NCI-H82 treated with DMSO at 0.1 percent for 48 hours (cell line): ENCODE measurements around the gene SMG6.
"Not testable (repeated sequence)": the region's sequence is repeated elsewhere in the genome, so short reads cannot be mapped to it uniquely, and the experiment has no call there.

Experiments used
- DNase-seq: peaks from one replicate; lab custom pipeline; 2025; ENCODE audit not compliant: unreplicated experiment; lab: John Stamatoyannopoulos, UW

SMG6 gene

GRCh38 chr17:2151358-2152033 lies 152.1 kb downstream of the SMG6 start:
- DNase-seq = no peak

GRCh38 chr17:2150806-2151205 lies 152.8 kb downstream of the SMG6 start:
- DNase-seq = no peak

DNA sequence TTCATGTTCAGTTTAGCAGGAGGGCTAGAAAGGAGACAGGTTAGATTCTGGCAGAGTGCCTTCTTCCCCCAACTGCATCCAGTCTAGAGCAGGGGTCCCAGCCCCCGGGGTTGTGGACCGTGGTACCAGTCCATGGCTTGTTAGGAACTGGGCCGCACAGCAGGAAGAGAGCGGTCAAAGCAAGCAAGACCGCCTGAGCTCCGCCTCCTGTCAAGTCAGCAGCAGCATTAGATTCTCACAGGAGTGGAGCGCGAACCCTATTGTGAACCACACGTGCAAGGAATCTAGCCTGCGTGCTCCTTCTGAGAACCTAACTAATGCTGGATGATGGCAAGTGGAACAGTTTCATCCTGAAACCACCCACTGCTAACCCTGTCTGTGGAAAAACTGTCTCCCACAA lies 153.7 kb downstream of the SMG6 start:
- DNase-seq = no peak

GRCh38 chr17:2146132-2146871 lies 157.3 kb downstream of the SMG6 start:
- DNase-seq = no peak

- DNase-seq = no peak
These were observed 158.9 kb downstream of the SMG6 start for GRCh38 chr17:2144701-2145100.

DNA sequence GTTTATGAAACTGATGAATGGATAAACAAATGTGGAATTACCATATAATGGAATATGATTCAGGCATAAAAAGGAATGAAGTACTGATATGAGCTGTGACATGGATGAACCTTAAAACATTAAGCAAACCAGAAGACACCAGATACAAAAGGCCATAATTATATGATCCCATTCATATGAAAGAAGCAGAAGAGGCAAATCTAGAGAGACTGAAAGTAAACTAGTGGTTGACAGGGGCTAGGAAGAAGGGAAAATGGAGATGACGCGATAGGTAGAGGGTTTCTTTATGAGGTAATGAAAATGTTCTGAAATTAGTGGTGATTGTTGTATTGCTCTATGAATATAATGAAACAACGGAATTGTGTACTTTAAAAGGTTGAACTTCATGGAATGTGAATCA lies 160.3 kb downstream of the SMG6 start:
- no peak for DNase-seq

GRCh38 chr17:2142682-2143081 lies 160.9 kb downstream of the SMG6 start:
- DNase-seq = not testable (repeated sequence)

DNA sequence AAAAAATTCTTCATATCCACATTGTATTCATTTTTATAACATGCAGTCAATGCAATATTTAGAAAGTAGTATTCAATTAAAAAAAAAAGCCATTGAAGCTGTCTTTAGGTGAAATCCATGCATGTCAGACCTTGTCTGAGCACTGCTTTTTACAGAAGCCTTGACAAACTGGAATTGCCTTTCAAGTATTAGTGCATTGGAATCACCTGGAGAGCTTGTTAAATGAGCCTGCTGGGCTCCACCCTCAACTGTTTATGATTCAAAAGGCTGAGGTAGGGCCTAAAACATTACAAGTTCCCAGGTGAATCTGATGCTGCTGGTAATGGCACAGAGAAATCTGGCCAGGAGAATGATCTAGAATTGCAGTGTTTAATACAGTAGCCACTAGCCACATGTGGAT lies 162.9 kb downstream of the SMG6 start:
- DNase-seq = no peak

DNA sequence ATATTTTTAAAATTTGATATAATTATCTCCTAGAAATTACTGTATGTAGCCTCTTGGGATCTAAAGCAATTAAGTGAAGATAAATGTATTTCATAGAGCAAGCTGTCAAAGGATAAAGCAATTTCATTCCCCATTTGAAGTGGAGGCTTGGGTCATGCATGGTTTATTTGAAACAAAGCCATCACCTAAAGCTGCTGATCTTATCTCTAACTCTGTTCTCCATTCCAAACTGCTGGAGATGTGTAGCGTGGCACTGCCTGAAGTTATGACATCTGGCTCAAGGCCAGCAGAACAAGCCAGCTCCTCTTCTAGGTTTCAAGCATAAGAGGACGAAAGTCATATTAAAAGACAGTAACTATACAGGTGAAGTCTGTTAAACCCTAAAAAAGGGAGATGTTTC lies 164.8 kb downstream of the SMG6 start:
- no peak for DNase-seq

- DNase-seq = no peak
These were observed 165.3 kb downstream of the SMG6 start for GRCh38 chr17:2138318-2138717.

DNA sequence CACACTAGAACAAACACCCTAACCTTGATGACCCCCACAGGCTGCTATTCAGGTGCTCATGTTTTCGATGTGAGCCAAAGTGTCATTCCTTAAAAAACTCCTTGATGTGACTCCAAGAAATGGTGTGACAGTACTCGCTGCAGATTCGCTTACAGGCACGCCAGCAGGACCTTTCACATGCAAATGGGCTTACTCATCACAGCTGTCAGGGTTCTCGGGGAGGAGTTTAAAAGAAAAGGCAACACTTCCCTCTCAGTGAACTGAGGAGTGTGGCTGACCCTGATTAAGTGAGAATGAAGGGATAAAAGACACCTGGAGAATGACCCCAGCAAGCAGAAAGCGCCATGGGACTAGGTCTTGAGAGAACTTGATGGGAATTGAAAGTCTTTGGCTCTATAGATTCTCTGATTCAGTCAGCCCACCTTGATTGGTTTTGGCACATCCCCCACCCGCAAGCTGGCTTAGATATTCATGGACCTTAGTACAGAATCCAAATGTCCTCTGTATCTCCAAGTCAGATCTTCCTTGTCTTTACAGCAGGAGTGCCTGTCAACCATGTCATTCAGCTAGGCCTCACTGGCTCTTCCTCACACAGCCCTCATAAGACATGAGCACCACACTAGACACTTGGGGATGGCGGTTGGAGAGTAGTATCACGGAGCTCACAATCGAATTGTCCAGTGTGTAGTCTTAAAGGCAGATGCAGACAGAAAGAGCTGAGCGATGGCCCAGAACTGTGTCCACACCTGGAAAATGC lies 166.1 kb downstream of the SMG6 start:
- no peak for DNase-seq

DNA sequence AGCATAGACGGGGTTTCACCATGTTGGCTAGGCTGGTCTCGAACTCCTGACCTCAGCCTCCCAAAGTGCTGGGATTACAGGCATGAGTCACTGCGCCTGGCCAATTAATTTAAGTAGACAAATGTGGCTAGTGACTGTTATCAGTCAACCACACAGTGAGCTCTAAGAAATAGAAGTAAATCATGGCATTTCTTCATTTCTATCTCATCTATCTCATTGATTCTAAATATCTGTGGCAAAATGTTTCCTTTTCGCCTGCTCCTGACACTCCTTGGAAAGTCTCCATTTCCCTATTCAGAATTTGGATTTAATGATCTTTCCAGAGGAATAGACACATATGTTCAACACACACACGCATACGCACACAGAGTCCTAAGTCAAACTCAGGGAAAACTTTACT lies 167.3 kb downstream of the SMG6 start:
- no peak for DNase-seq

GRCh38 chr17:2128011-2128410 lies 175.6 kb downstream of the SMG6 start:
- no peak for DNase-seq

- no peak for DNase-seq
These were observed 178.5 kb downstream of the SMG6 start for GRCh38 chr17:2125013-2125535.

DNA sequence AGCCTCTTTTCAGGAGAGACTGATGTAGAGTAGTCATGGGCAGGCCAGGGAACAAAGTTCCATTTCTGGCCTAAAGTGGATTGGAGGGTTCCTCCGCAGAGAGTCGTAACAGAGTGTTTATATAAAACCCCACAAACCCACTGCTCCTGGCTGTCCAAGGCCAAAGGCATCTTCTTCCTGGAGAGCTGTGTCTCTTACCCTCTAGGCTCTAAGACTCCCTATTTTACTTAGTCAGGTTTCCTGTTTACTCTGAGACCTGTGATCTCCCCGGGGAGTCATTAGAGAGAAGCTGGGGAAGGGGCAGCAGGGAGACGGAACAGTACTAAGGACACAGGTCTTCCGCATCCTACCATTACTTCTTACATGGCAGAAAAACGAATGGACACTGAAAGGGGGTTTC lies 179.2 kb downstream of the SMG6 start:
- DNase-seq = no peak

- no peak for DNase-seq
These were observed 180.0 kb downstream of the SMG6 start for GRCh38 chr17:2123375-2124251.

GRCh38 chr17:2122641-2123302 lies 180.8 kb downstream of the SMG6 start:
- DNase-seq = no peak

DNA sequence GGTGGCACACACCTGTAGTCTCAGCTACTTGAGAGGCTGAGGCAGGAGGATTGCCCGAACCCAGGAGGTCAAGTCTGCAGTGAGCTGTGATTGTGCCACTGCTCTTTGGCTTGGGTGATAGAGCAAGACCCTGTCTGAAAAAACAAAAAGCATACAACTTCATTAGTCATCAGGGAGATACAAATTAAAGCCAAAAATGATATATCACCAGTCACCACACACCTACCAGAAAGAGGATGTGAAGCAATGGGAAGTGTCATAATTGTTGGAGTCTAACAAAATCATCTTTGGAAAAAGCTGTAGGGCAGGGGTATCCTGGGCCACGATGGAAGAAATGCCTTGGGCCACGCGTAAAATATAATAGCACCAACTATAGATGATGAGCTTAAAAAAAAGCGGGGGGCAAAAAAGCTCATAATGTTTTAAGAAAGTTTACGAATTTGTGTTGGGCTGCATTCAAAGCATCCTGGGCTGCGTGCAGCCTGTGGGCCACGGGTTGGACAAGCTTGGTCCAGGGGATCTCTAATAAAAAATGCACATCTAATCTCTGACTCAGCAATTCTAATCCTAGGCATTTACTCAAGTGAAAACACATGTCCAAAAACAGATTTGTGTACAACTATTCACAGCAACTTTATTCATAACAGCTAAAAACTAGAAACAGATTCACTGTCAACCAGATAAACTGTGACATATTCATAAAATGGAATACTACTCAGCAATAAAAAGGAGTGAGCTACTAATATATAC lies 182.8 kb downstream of the SMG6 start:
- DNase-seq = no peak

- no peak for DNase-seq
These were observed 190.3 kb downstream of the SMG6 start for GRCh38 chr17:2113279-2113622.

DNA sequence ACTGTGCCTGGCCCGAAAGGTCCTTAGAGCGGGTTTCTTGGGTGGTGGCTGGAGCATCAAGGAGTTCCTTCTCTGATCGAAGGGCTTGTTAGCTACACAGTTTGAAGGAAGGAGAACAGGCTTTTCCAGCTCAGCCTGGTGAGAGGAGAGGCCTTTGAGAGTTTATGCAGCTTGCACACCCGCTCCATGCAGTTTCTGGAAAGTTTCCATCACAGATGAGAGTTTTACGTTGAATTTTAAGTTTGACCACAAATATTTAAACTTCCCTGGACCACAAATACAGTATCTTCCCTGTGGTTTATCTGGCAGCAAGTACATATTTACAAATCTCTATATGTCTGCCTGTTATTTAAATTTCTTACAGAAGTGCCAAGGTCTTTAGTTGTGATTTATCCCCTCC lies 191.9 kb downstream of the SMG6 start:
- DNase-seq = no peak
